Measurements from ENCODE around the gene RIC8B. TPM values are rescaled to one million over a fixed set of nuclear protein-coding genes. Genes with fewer than 3 reads are reported as not detected.

Gene RIC8B
- total and polyA plus RNA-seq, 2 of the 13 experiments (the other 11 are each of a cell fraction or from before 2014, with no cell fraction given): 5.1 to 7.5 TPM

GRCh38 chr12:106774005-106774807, at the start of gene RIC8B (continued):
- TF ChIP-seq, protein P1, sequence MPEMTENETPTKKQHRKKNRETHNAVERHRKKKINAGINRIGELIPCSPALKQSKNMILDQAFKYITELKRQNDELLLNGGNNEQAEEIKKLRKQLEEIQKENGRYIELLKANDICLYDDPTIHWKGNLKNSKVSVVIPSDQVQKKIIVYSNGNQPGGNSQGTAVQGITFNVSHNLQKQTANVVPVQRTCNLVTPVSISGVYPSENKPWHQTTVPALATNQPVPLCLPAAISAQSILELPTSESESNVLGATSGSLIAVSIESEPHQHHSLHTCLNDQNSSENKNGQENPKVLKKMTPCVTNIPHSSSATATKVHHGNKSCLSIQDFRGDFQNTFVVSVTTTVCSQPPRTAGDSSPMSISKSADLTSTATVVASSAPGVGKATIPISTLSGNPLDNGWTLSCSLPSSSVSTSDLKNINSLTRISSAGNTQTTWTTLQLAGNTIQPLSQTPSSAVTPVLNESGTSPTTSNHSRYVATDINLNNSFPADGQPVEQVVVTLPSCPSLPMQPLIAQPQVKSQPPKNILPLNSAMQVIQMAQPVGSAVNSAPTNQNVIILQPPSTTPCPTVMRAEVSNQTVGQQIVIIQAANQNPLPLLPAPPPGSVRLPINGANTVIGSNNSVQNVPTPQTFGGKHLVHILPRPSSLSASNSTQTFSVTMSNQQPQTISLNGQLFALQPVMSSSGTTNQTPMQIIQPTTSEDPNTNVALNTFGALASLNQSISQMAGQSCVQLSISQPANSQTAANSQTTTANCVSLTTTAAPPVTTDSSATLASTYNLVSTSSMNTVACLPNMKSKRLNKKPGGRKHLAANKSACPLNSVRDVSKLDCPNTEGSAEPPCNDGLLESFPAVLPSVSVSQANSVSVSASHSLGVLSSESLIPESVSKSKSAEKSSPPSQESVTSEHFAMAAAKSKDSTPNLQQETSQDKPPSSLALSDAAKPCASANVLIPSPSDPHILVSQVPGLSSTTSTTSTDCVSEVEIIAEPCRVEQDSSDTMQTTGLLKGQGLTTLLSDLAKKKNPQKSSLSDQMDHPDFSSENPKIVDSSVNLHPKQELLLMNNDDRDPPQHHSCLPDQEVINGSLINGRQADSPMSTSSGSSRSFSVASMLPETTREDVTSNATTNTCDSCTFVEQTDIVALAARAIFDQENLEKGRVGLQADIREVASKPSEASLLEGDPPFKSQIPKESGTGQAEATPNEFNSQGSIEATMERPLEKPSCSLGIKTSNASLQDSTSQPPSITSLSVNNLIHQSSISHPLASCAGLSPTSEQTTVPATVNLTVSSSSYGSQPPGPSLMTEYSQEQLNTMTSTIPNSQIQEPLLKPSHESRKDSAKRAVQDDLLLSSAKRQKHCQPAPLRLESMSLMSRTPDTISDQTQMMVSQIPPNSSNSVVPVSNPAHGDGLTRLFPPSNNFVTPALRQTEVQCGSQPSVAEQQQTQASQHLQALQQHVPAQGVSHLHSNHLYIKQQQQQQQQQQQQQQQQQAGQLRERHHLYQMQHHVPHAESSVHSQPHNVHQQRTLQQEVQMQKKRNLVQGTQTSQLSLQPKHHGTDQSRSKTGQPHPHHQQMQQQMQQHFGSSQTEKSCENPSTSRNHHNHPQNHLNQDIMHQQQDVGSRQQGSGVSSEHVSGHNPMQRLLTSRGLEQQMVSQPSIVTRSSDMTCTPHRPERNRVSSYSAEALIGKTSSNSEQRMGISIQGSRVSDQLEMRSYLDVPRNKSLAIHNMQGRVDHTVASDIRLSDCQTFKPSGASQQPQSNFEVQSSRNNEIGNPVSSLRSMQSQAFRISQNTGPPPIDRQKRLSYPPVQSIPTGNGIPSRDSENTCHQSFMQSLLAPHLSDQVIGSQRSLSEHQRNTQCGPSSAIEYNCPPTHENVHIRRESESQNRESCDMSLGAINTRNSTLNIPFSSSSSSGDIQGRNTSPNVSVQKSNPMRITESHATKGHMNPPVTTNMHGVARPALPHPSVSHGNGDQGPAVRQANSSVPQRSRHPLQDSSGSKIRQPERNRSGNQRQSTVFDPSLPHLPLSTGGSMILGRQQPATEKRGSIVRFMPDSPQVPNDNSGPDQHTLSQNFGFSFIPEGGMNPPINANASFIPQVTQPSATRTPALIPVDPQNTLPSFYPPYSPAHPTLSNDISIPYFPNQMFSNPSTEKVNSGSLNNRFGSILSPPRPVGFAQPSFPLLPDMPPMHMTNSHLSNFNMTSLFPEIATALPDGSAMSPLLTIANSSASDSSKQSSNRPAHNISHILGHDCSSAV (CRISPR knock-in tag; IDR thresholded peaks at IDR 0.05; ENCODE audit: borderline replicate concordance): no peak
- TF ChIP-seq, protein P2, sequence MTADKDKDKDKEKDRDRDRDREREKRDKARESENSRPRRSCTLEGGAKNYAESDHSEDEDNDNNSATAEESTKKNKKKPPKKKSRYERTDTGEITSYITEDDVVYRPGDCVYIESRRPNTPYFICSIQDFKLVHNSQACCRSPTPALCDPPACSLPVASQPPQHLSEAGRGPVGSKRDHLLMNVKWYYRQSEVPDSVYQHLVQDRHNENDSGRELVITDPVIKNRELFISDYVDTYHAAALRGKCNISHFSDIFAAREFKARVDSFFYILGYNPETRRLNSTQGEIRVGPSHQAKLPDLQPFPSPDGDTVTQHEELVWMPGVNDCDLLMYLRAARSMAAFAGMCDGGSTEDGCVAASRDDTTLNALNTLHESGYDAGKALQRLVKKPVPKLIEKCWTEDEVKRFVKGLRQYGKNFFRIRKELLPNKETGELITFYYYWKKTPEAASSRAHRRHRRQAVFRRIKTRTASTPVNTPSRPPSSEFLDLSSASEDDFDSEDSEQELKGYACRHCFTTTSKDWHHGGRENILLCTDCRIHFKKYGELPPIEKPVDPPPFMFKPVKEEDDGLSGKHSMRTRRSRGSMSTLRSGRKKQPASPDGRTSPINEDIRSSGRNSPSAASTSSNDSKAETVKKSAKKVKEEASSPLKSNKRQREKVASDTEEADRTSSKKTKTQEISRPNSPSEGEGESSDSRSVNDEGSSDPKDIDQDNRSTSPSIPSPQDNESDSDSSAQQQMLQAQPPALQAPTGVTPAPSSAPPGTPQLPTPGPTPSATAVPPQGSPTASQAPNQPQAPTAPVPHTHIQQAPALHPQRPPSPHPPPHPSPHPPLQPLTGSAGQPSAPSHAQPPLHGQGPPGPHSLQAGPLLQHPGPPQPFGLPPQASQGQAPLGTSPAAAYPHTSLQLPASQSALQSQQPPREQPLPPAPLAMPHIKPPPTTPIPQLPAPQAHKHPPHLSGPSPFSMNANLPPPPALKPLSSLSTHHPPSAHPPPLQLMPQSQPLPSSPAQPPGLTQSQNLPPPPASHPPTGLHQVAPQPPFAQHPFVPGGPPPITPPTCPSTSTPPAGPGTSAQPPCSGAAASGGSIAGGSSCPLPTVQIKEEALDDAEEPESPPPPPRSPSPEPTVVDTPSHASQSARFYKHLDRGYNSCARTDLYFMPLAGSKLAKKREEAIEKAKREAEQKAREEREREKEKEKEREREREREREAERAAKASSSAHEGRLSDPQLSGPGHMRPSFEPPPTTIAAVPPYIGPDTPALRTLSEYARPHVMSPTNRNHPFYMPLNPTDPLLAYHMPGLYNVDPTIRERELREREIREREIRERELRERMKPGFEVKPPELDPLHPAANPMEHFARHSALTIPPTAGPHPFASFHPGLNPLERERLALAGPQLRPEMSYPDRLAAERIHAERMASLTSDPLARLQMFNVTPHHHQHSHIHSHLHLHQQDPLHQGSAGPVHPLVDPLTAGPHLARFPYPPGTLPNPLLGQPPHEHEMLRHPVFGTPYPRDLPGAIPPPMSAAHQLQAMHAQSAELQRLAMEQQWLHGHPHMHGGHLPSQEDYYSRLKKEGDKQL (CRISPR knock-in tag; IDR thresholded peaks at IDR 0.05; ENCODE audit: low read depth): no peak
- TF ChIP-seq, protein P3, sequence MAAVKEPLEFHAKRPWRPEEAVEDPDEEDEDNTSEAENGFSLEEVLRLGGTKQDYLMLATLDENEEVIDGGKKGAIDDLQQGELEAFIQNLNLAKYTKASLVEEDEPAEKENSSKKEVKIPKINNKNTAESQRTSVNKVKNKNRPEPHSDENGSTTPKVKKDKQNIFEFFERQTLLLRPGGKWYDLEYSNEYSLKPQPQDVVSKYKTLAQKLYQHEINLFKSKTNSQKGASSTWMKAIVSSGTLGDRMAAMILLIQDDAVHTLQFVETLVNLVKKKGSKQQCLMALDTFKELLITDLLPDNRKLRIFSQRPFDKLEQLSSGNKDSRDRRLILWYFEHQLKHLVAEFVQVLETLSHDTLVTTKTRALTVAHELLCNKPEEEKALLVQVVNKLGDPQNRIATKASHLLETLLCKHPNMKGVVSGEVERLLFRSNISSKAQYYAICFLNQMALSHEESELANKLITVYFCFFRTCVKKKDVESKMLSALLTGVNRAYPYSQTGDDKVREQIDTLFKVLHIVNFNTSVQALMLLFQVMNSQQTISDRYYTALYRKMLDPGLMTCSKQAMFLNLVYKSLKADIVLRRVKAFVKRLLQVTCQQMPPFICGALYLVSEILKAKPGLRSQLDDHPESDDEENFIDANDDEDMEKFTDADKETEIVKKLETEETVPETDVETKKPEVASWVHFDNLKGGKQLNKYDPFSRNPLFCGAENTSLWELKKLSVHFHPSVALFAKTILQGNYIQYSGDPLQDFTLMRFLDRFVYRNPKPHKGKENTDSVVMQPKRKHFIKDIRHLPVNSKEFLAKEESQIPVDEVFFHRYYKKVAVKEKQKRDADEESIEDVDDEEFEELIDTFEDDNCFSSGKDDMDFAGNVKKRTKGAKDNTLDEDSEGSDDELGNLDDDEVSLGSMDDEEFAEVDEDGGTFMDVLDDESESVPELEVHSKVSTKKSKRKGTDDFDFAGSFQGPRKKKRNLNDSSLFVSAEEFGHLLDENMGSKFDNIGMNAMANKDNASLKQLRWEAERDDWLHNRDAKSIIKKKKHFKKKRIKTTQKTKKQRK (IDR thresholded peaks at IDR 0.05; ENCODE audit: low read length): no peak
- TF ChIP-seq ZXDC (CRISPR knock-in tag; IDR thresholded peaks at IDR 0.05): no peak
- TF ChIP-seq ERF (CRISPR knock-in tag; IDR thresholded peaks at IDR 0.05): peak; percentile 88

All from HepG2 (cell line).